Measurements from ENCODE around the gene TNNC2.
"Not testable (repeated sequence)": the region's sequence is repeated elsewhere in the genome, so short reads cannot be mapped to it uniquely, and the experiment has no call there.

The TNNC2 gene

GRCh38 chr20:45810191-45810970 is 16.7 kb downstream of the TNNC2 start:
- H3K4me3 ChIP-seq (ENCODE audit: low read depth, low read length) = no peak overlapping the region
- TF ChIP-seq CTCF (IDR thresholded peaks at IDR 0.05; ENCODE audit: insufficient read depth, low read depth, low read length, missing control alignments) = no peak
- DNase-seq (ENCODE audit: low read depth) = no peak

DNA sequence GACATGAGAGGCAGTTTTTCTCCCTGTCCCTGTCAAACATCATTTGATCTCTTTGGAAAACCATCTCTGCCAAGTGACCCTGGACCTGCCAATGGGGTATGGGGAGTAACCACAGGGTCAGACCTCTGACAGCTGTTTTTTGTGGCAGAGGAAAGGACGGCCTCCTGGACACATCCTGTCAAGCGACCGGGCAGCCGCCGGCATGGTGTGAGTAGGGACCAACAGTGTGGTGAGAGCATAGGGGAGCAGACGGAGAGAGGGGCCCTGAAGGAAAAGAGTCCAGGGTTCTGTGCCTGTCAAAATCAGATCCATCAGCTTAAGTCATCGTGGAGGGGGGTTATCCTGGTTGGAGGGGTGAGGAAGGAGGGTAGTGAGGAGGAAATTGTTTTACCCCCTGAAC is 25.3 kb downstream of the TNNC2 start:
- no peak overlapping the region for H3K4me3 ChIP-seq (ENCODE audit: low read depth, low read length)
- no peak for DNase-seq (ENCODE audit: low read depth)
- no peak for TF ChIP-seq CTCF (IDR thresholded peaks at IDR 0.05; ENCODE audit: insufficient read depth, low read depth, low read length, missing control alignments)

- TF ChIP-seq CTCF (IDR thresholded peaks at IDR 0.05; ENCODE audit: insufficient read depth, low read depth, low read length, missing control alignments) = peak; percentile 81
- DNase-seq (ENCODE audit: low read depth) = peak; percentile 69
- no peak overlapping the region for H3K4me3 ChIP-seq (ENCODE audit: low read depth, low read length)
Measured at GRCh38 chr20:45798935-45799642, 28.0 kb downstream of the TNNC2 start.

DNA sequence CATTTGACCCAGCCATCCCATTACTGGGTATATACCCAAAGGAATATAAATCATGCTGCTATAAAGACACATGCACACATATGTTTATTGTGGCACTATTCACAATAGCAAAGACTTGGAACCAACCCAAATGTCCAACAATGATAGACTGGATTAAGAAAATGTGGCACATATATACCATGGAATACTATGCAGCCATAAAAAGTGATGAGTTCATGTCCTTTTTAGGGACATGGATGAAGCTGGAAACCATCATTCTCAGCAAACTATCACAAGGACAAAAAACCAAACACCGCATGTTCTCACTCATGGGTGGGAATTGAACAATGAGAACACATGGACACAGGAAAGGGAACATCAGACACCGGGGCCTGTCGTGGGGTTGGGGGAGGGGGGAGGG is 29.2 kb downstream of the TNNC2 start:
- DNase-seq (ENCODE audit: low read depth); H3K4me3 ChIP-seq (ENCODE audit: low read depth, low read length): not testable (repeated sequence)

DNA sequence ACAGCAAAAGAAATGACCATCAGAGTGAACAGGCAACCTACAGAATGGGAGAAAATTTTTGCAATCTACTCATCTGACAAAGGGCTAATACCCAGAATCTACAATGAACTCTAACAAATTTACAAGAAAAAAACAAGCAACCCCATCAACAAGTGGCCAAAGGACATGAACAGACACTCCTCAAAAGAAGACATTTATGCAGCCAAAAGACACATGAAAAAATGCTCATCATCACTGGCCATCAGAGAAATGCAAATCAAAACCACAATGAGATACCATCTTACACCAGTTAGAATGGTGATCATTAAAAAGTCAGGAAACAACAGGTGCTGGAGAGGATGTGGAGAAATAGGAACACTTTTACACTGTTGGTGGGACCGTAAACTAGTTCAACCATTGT is 29.6 kb downstream of the TNNC2 start:
- H3K4me3 ChIP-seq (ENCODE audit: low read depth, low read length); DNase-seq (ENCODE audit: low read depth): not testable (repeated sequence)

- DNase-seq (ENCODE audit: low read depth) = no peak
- no peak overlapping the region for H3K4me3 ChIP-seq (ENCODE audit: low read depth, low read length)
- TF ChIP-seq CTCF (IDR thresholded peaks at IDR 0.05; ENCODE audit: insufficient read depth, low read depth, low read length, missing control alignments) = no peak
Measured at GRCh38 chr20:45796337-45797065, 30.6 kb downstream of the TNNC2 start.

- TF ChIP-seq CTCF (IDR thresholded peaks at IDR 0.05; ENCODE audit: insufficient read depth, low read depth, low read length, missing control alignments) = no peak
- peak; percentile 25 for DNase-seq (ENCODE audit: low read depth)
- peak overlapping the region; percentile 74 for H3K4me3 ChIP-seq (ENCODE audit: low read depth, low read length)
Measured at GRCh38 chr20:45792317-45793118, 34.6 kb downstream of the TNNC2 start.

Data from GM12865 (cell line).